HCT116 (cell line): Measurements from ENCODE around the gene PHC1. TPM values are rescaled to one million over a fixed set of nuclear protein-coding genes. Genes with fewer than 3 reads are reported as not detected.

Source experiments
- ATAC-seq: fragments of 200-7000 bp; cut with Tn5 transposase; 2 replicates; pipeline ENCODE4 v1.9.1; 2020; ENCODE audit warnings: mild to moderate bottlenecking, moderate library complexity
- BruUV-seq: library from RNA; stranded (reverse); fragments of 400-500 nt; replicated peaks from 2 replicates; lab custom pipeline; 2021; lab: Mats Ljungman, UMichigan
- CTCF ChIA-PET: fragments of 300-600 bp; sonication (Branson Sonifier 250); formaldehyde crosslinking; loops from one replicate; lab custom pipeline; 2021; ENCODE audit warnings: antibody characterized with exemption; lab: Charles Lee
- POLR2A ChIA-PET: fragments of 300-600, 350-600 bp; sonication (Branson Sonifier 250); formaldehyde crosslinking; loops from one replicate; lab custom pipeline; 2021; ENCODE audit warnings: antibody characterized with exemption; lab: Charles Lee
- RAD21 ChIA-PET, 2 experiments: fragments of 300-600 bp; sonication (Branson Sonifier 250); formaldehyde crosslinking; loops; one replicate each; lab custom pipeline; 2023; ENCODE audit warnings: low total read pairs in 2 of 2; ENCODE audit not compliant: uncharacterized antibody in 2 of 2, unreplicated experiment in 2 of 2, low non-redundant PET in 1 of 2; lab: Charles Lee
- DNase-seq: peaks from one replicate; pipeline ENCODE4 v3.0.0-alpha.2; 2010; ENCODE audit warnings: low read depth, low spot score
- H2AFZ ChIP-seq: fragments of 200-600 bp; shearing (Covaris generic), sonication (generic); 2 replicates; pipeline ENCODE4 v1.6.1; 2017; ENCODE audit warnings: low read depth, mixed run types, mixed read lengths, antibody characterized with exemption, low read length; ENCODE audit not compliant: poor library complexity, severe bottlenecking
- H3K27ac ChIP-seq: 2 replicates; pipeline ENCODE4 v1.5.1; 2012; ENCODE audit warnings: low read depth, low read length
- H3K27me3 ChIP-seq: fragments of 200-600 bp; sonication (generic); 2 replicates; pipeline ENCODE4 v1.6.1; 2016; ENCODE audit warnings: mixed run types, low read length, mixed read lengths; ENCODE audit not compliant: insufficient read depth
- H3K36me3 ChIP-seq, 2 experiments: fragments of 200-500 bp in 1 of 2; fragments of 200-600 bp in 1 of 2; sonication (Bioruptor generic) in 1 of 2; sonication (generic) in 1 of 2; 2 replicates each; pipeline versions ENCODE4 v1.5.1 to v1.6.1; 2014 to 2016; ENCODE audit warnings: low read length in 2 of 2, inconsistent platforms in 1 of 2, mixed read lengths in 1 of 2, mixed run types in 1 of 2; ENCODE audit not compliant: insufficient read depth in 2 of 2, control insufficient read depth in 1 of 2
- H3K4me1 ChIP-seq, 2 experiments: fragments of 200-600 bp in 1 of 2; sonication (generic) in 1 of 2; 2 replicates each; pipeline versions ENCODE4 v1.5.1 to v1.6.1; 2012 to 2017; ENCODE audit warnings: low read length in 2 of 2, inconsistent platforms in 1 of 2, mild to moderate bottlenecking in 1 of 2, mixed read lengths in 1 of 2, mixed run types in 1 of 2, moderate library complexity in 1 of 2; ENCODE audit not compliant: insufficient read depth in 2 of 2, control insufficient read depth in 1 of 2
- H3K4me2 ChIP-seq: fragments of 200-600 bp; sonication (generic); 2 replicates; pipeline ENCODE4 v1.6.1; 2017; ENCODE audit warnings: mixed run types, low read length, mixed read lengths
- H3K4me3 ChIP-seq, 2 experiments: fragments of 200-600 bp in 1 of 2; sonication (generic) in 1 of 2; replicated peaks in 1 of 2; 2 replicates each; pipeline ENCODE4 v1.5.1; 2011 to 2016; ENCODE audit warnings: low read length in 2 of 2, control low read depth in 1 of 2, low read depth in 1 of 2, mild to moderate bottlenecking in 1 of 2, mixed read lengths in 1 of 2, mixed run types in 1 of 2
- H3K79me2 ChIP-seq: fragments of 200-600 bp; sonication (generic); 2 replicates; pipeline ENCODE4 v1.6.1; 2017; ENCODE audit warnings: mild to moderate bottlenecking, mixed run types, low read length, moderate library complexity, mixed read lengths; ENCODE audit not compliant: insufficient read depth
- H3K9ac ChIP-seq: fragments of 200-600 bp; sonication (generic); 2 replicates; pipeline ENCODE4 v1.6.1; 2016; ENCODE audit warnings: low read length, mixed read lengths
- H3K9me2 ChIP-seq: fragments of 200-600 bp; sonication (generic), shearing (Covaris generic); 2 replicates; pipeline ENCODE4 v1.6.1; 2017; ENCODE audit warnings: mixed run types, mild to moderate bottlenecking, moderate library complexity; ENCODE audit not compliant: insufficient read depth
- H3K9me3 ChIP-seq, 2 experiments: fragments of 200-500 bp in 1 of 2; fragments of 200-600 bp in 1 of 2; sonication (Bioruptor generic) in 1 of 2; sonication (generic) in 1 of 2; 2 replicates each; pipeline ENCODE4 v1.6.1; 2014 to 2017; ENCODE audit warnings: low read length in 2 of 2, mixed read lengths in 2 of 2, inconsistent platforms in 1 of 2, low read depth in 1 of 2, mild to moderate bottlenecking in 1 of 2, mixed run types in 1 of 2, moderate library complexity in 1 of 2; ENCODE audit not compliant: control insufficient read depth in 1 of 2, insufficient read depth in 1 of 2
- H4K20me1 ChIP-seq: fragments of 200-600 bp; sonication (generic), shearing (Covaris generic); 2 replicates; pipeline ENCODE4 v1.6.1; 2017; ENCODE audit warnings: mixed run types, mild to moderate bottlenecking, moderate library complexity; ENCODE audit not compliant: insufficient read depth
- CBX3 ChIP-seq: IDR thresholded peaks from 2 replicates; pipeline ENCODE4 v1.6.1; 2012; ENCODE audit warnings: low read depth
- CTCF ChIP-seq, 3 experiments: fragments of 200-600 bp in 1 of 3; sonication (generic) in 1 of 3; IDR thresholded peaks in 2 of 3; conservative IDR thresholded peaks in 1 of 3; 2 replicates each; pipeline ENCODE4 v1.5.1; 2012 to 2017; ENCODE audit warnings: low read depth in 2 of 3, low read length in 2 of 3, antibody characterized with exemption in 1 of 3, borderline replicate concordance in 1 of 3, control low read depth in 1 of 3, mild to moderate bottlenecking in 1 of 3, mixed read lengths in 1 of 3, mixed run types in 1 of 3, moderate library complexity in 1 of 3; ENCODE audit not compliant: insufficient read depth in 1 of 3
- ELF1 ChIP-seq: IDR thresholded peaks from 2 replicates; pipeline ENCODE4 v1.6.1; 2012; ENCODE audit warnings: low read depth, borderline replicate concordance
- EZH2 ChIP-seq: fragments of 200-600 bp; sonication (generic); IDR thresholded peaks from 2 replicates; pipeline ENCODE4 v1.6.1; 2017; ENCODE audit warnings: antibody characterized with exemption, mixed run types
- FOSL1 ChIP-seq: IDR thresholded peaks from 2 replicates; pipeline ENCODE4 v1.6.1; 2012; ENCODE audit warnings: low read depth
- POLR2A ChIP-seq: IDR thresholded peaks from 2 replicates; pipeline ENCODE4 v1.7.0; 2011; ENCODE audit warnings: borderline replicate concordance; ENCODE audit not compliant: insufficient read depth, insufficient read length; ENCODE audit errors: extremely low read depth
- POLR2AphosphoS5 ChIP-seq: IDR thresholded peaks from 2 replicates; pipeline ENCODE4 v1.6.1; 2011; ENCODE audit warnings: mild to moderate bottlenecking, low read depth, low read length, moderate library complexity
- RAD21 ChIP-seq: IDR thresholded peaks from 2 replicates; pipeline ENCODE4 v1.6.1; 2012; ENCODE audit warnings: low read depth, mild to moderate bottlenecking
- SRF ChIP-seq: IDR thresholded peaks from 2 replicates; pipeline ENCODE4 v1.6.1; 2012; ENCODE audit warnings: low read depth
- TCF7L2 ChIP-seq: IDR thresholded peaks from 2 replicates; pipeline ENCODE4 v1.7.0; 2011; ENCODE audit warnings: borderline replicate concordance, inconsistent platforms; ENCODE audit not compliant: insufficient read depth, insufficient read length; ENCODE audit errors: extremely low read depth
- YY1 ChIP-seq: IDR thresholded peaks from 2 replicates; pipeline ENCODE4 v1.6.1; 2011; ENCODE audit warnings: low read length, low read depth, moderate library complexity, mild to moderate bottlenecking; ENCODE audit not compliant: insufficient replicate concordance; ENCODE audit errors: extremely low read depth
- ZBTB33 ChIP-seq: IDR thresholded peaks from 2 replicates; pipeline ENCODE4 v1.6.1; 2011; ENCODE audit warnings: mild to moderate bottlenecking, low read length, moderate library complexity; ENCODE audit not compliant: insufficient replicate concordance; ENCODE audit errors: extremely low read depth
- ZNF274 ChIP-seq: fragments of 200-500 bp; sonication (Bioruptor generic); IDR thresholded peaks from 2 replicates; pipeline ENCODE4 v1.6.1; 2014; ENCODE audit warnings: mild to moderate bottlenecking, low read depth, low read length, inconsistent platforms
- intact Hi-C: fragments of 100-400 bp; cut with micrococcal nuclease; formaldehyde crosslinking; loops from 2 replicates; pipeline ENCODE4 v1.10.0; 2022
- total RNA-seq: library from RNA; stranded (reverse); gene quantifications from one replicate; pipeline ENCODE4 v1.2.1, GENCODE V29; 2021; ENCODE audit not compliant: unreplicated experiment

The PHC1 gene
- total RNA-seq, 1 experiment from 2014 or later: 22.8 TPM

DNA sequence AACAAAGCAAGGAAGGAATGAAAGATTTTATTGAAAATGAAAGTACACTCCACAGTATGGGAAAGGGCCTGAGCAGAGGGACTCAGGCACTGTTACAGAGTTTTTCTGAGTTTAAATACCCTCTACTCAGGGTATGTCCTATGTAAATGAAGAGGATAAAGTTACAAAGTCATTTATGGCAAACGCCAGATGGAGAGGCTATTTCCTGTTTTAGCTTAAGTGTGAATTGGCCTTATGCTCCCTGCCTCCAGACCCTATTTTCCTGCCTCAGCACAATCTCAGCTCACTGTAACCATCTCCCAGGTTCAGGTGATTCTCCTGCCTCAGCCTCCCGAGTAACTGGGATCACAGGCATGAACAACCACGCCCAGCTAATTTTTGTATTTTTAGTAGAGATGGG is 6.8 kb upstream of the PHC1 start:
- no peaks in the 10 kb centered on the region for H3K36me3 ChIP-seq
- no peaks in the 10 kb centered on the region for H3K79me2 ChIP-seq
- H3K4me1 ChIP-seq: peaks cover 0 to 5% of the 10 kb centered on the region in 2 experiments; a peak in 1 of 4 replicates
- H3K9me3 ChIP-seq: no peaks in the 10 kb centered on the region
- H3K9me2 ChIP-seq: no peaks in the 10 kb centered on the region
- DNase-seq: no peak
- H4K20me1 ChIP-seq: no peaks in the 10 kb centered on the region
- ChIA-PET CTCF (interaction anchor here (0.7 kb wide), 1 partner anchor 364 kb away, joined by 3 read pairs; no protein-coding TSS in a partner anchor), RAD21 (no interaction called here), POLR2A (no interaction called here)
- H3K4me2 ChIP-seq: no peak overlapping the region
- no TSS peak for BruUV-seq
- intact Hi-C loops: no loop called here
- no peak for TF ChIP-seq TCF7L2
- no peak for TF ChIP-seq YY1
- TF ChIP-seq CTCF (IDR thresholded peaks at IDR 0.05 in 2 of 3, conservative IDR thresholded peaks at IDR 0.05 in 1 of 3; ENCODE audit: borderline replicate concordance in 1 of 3, insufficient read depth in 1 of 3, low read depth in 2 of 3, low read length in 2 of 3): no peak
- no peak for TF ChIP-seq POLR2A
- TF ChIP-seq POLR2AphosphoS5: no peak
- no peak for TF ChIP-seq SRF
- no peak for TF ChIP-seq FOSL1
- no peak for TF ChIP-seq ZNF274
- TF ChIP-seq EZH2: no peak
- TF ChIP-seq ZBTB33: no peak
- no peak for TF ChIP-seq CBX3
- TF ChIP-seq RAD21: no peak
- TF ChIP-seq ELF1: no peak
- no peak overlapping the region for H3K4me3 ChIP-seq
- ATAC-seq: no peak
- no peak overlapping the region for H3K27ac ChIP-seq
- no peak overlapping the region for H2AFZ ChIP-seq
- H3K9ac ChIP-seq: no peak overlapping the region
- H3K27me3 ChIP-seq: no peaks in the 10 kb centered on the region
